Stimulated activated memory B cell treated with anti-CD40 and anti-IgM and Interleukin-4, amounts not matched to agents 10 μg/mL and 1 μg/mL and 100 μg/mL, for 72 hours (primary cell): ENCODE measurements around the gene COL18A1.
"Not testable (repeated sequence)": the region's sequence is repeated elsewhere in the genome, so short reads cannot be mapped to it uniquely, and the experiment has no call there.

Experiments used
- ATAC-seq: fragments of 150-1000 bp; cut with Tn5 transposase; 2 replicates; pipeline ENCODE4 v1.10.0; 2021
- H3K27ac Mint-ChIP-seq: one replicate; pipeline ENCODE4 v1.8.0; 2022; ENCODE audit warnings: mild to moderate bottlenecking, mixed read lengths
- H3K27me3 Mint-ChIP-seq: one replicate; pipeline ENCODE4 v1.8.0; 2022; ENCODE audit warnings: mixed read lengths
- H3K36me3 Mint-ChIP-seq: one replicate; pipeline ENCODE4 v1.8.0; 2022; ENCODE audit warnings: mixed read lengths
- H3K4me1 Mint-ChIP-seq: one replicate; pipeline ENCODE4 v1.8.0; 2022; ENCODE audit warnings: mixed read lengths
- H3K4me3 Mint-ChIP-seq: one replicate; pipeline ENCODE4 v1.8.0; 2022; ENCODE audit warnings: mild to moderate bottlenecking, moderate library complexity, mixed read lengths
- H3K9me3 Mint-ChIP-seq: one replicate; pipeline ENCODE4 v1.8.0; 2022; ENCODE audit warnings: mixed read lengths

COL18A1 gene

DNA sequence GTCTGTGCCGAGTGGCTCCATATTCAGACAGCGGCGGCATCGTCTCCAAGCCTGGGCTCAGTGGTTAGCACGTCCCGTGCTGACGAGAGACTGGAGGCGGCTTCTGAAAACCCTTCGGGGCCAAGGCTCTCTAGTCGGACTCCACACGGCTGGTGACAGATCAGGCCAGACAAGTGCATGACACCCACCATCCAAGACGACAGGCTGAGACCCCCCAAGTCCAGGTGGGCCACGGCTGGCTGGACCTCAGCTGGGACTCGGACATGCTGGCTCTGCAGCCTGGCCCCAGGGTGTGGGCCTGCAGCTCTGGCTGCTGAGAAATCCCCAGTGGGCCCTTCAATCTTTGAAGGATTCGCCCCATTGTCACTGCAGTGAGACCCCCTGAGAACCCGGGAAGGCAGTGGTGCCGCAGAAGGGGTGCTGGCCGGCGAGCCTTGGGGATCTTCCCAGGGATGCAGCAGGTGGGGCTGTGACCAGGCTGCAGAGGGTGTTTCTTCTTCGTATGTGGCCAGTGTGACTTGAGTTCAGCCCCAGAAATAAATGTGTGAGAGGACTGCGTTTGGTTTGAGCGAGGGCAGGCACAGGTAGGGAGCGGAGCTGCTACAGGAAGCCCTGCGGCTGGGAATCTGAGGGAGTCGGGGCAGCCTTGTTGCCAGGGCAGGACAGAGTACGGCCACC, 153.2 kb downstream of the COL18A1 start:
- Mint-ChIP-seq H3K4me3 (no peak overlapping the region), H3K36me3 (no peaks in the 10 kb centered on the region), H3K27me3 (peaks cover 16% of the 10 kb centered on the region), H3K27ac (no peak overlapping the region), H3K9me3 (peaks cover 4% of the 10 kb centered on the region), H3K4me1 (peaks cover 17% of the 10 kb centered on the region)
- ATAC-seq: no peak

DNA sequence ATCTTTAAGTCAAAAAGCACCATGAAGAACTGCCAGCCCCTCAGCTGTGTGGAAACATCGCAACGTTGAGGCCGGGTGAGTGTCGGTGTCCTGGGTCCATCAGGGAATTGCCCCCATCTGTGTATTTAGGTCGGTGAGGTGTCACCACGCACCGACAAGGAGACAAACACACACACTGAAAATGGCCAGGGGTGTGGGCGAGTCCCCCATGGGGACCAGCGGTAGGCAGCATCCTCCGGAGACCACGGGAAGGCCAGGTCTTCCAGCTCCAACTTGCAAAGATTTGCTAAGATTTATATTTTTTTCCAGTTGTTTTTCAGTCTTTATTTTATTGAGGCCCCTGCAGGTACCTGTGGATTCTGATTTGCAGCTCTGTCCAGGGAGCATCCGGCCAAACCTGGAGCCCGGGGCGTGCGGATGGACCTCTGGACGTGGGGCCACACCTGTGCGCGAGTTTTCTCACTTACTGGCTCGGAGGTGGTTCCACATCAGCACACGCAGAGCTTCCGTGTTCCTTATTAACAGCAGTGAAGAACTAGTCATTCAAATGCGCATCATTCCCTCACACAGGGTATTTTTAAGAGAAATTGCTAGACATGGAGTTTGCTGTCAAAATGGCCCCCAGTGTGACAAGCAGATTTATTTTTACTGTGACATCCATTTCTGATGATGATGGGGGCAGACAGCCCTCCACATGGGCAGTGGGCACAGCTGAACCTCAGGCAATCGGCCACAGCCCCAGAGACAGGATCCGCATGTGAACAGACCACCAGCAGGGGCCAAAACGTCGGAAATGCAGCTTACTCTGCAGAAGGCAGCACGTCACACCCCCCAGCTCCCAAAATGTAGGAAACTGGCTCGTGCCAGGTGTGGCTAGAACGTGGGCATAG, 154.5 kb downstream of the COL18A1 start:
- Mint-ChIP-seq H3K27ac (no peak overlapping the region), H3K9me3 (peaks cover 4% of the 10 kb centered on the region)

DNA sequence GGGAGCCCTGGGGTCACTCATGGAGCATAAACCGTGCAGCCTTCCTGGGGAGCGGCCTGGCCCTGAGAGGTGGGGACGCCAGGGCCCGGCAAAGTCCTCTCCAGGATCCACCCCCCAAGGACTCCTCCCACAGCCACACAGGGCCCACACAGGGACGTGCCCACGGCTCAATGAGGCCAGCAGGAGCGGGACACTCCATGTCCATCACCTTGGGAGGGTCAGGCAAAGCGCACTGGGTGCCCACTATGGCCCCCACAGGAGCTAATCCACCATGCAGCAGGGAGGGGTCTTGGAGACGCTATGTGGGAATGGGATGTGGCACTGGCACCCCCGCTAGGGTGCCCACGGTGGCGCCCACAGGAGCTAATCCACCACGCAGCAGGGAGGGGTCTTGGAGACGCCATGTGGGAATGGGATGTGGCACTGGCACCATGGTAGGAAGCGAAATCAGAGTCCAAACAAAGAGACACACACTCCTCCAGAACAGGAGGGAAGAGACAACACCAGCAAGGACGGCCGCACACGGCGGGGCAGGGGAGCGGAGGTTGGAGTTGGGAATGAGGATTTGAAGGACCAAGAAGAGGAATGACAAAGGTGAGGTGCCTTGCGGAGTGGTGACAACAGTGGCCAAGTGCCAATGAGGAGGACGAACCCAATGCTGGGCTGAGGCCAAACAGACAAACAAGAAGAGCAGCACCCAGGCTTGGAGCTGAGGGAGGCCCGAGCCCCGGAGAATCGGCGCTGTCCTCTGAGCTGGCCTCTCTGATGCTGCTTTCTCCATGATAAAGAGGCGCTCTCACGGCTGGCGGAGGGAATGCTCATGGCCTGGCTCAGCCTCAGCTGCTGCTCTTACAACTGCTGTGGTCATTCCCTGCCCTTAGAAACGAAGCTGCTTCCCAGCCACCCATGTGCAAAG, 155.4 kb downstream of the COL18A1 start:
- no peak for ATAC-seq
- H3K27me3 Mint-ChIP-seq: peaks cover 23% of the 10 kb centered on the region
- H3K9me3 Mint-ChIP-seq: peaks cover 4% of the 10 kb centered on the region
- no peaks in the 10 kb centered on the region for H3K36me3 Mint-ChIP-seq
- no peak overlapping the region for H3K4me3 Mint-ChIP-seq
- H3K4me1 Mint-ChIP-seq: peaks cover 10% of the 10 kb centered on the region
- H3K27ac Mint-ChIP-seq: no peak overlapping the region

More for the DNA sequence above, 154.5 kb downstream of the COL18A1 start:
- H3K27me3 Mint-ChIP-seq: peaks cover 23% of the 10 kb centered on the region
- ATAC-seq: no peak
- peaks cover 15% of the 10 kb centered on the region for H3K4me1 Mint-ChIP-seq
- no peaks in the 10 kb centered on the region for H3K36me3 Mint-ChIP-seq
- H3K4me3 Mint-ChIP-seq: no peak overlapping the region

DNA sequence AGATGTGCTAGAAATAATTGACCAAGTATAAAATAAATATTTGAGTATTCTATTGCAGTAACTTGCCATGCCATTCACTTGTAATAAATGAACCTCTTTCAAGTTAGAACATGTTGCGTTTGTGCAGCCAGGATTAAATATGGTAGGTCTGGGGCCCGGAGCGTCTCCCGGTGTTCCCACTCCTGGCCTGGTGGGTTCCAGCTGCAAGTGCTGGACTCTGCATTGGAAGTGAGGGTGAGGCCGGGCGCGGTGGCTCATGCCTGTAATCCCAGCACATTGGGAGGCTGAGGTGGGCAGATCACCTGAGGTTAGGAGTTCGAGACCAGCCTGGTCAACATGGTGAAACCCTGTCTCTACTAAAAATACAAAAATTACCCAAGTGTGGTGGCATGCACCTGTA, 156.3 kb downstream of the COL18A1 start:
- peaks cover 23% of the 10 kb centered on the region for H3K27me3 Mint-ChIP-seq
- not testable (repeated sequence) for H3K9me3 Mint-ChIP-seq, H3K36me3 Mint-ChIP-seq, ATAC-seq, H3K4me1 Mint-ChIP-seq, H3K4me3 Mint-ChIP-seq, H3K27ac Mint-ChIP-seq

DNA sequence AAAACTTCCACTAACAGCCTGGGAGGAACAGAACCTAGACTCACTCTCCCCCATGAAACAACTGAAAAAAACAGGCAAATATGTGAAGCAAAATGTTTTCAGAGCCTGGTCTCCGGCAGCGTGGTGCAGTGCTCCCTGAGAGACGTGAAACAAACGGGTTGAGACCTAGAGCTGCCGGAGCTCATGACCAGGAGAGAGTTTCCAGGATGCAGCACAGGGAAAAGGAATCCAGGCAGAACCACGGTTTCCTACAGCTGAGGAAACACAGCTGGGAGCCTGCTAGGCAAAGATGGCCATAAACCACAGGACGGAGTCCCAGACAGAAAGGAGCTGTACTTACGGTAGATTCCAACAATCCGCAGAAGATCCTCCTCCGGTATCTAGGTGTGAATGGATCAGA, 157.4 kb downstream of the COL18A1 start:
- no peak for ATAC-seq
- Mint-ChIP-seq H3K36me3 (no peaks in the 10 kb centered on the region), H3K27ac (no peak overlapping the region), H3K27me3 (peaks cover 23% of the 10 kb centered on the region), H3K4me1 (no peaks in the 10 kb centered on the region), H3K4me3 (no peak overlapping the region), H3K9me3 (peaks cover 4% of the 10 kb centered on the region)

DNA sequence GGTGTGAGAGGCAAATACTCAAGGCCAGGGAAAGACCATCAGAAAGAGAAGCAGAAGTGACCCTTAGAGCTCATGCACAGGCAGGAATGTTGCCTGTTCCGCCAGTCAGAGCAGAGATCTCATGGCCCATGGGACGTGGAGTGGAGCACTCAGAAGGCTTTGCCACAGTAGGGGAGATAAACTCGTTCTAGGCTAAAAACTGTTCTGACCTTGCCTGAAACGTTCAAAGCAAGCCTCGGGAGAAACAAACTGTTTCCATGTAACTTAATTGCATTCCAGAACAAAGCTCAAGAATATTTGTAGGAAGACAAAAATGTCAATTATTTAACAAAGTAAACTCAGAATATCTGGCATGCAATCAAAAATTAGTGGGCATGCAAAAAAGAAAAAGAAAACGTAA, 158.0 kb downstream of the COL18A1 start:
- Mint-ChIP-seq H3K9me3 (peaks cover 4% of the 10 kb centered on the region), H3K4me3 (no peak overlapping the region), H3K27ac (no peak overlapping the region), H3K4me1 (no peaks in the 10 kb centered on the region), H3K36me3 (no peaks in the 10 kb centered on the region), H3K27me3 (peaks cover 23% of the 10 kb centered on the region)
- no peak for ATAC-seq
